Hematopoietic multipotent progenitor cell treated with erythropoietin and hydrocortisone succinate and interleukin-3 and kit ligand, for 4 days (in vitro differentiated cells): ENCODE data around the gene RERE.
"Not testable (repeated sequence)": the region's sequence is repeated elsewhere in the genome, so short reads cannot be mapped to it uniquely, and the experiment has no call there.

ENCODE experiments used
- DNase-seq: peaks from one replicate; pipeline ENCODE4 v3.0.0-alpha.2; 2015

Gene RERE

GRCh38 chr1:8841395-8841794 lies 24.0 kb upstream of the RERE start:
- no peak for DNase-seq

GRCh38 chr1:8839990-8840389 lies 22.6 kb upstream of the RERE start:
- no peak for DNase-seq

- DNase-seq: no peak
Observed at GRCh38 chr1:8835941-8836643, 18.7 kb upstream of the RERE start.

- peak; percentile 39 for DNase-seq
Observed at GRCh38 chr1:8831340-8831739, 13.9 kb upstream of the RERE start.

DNA sequence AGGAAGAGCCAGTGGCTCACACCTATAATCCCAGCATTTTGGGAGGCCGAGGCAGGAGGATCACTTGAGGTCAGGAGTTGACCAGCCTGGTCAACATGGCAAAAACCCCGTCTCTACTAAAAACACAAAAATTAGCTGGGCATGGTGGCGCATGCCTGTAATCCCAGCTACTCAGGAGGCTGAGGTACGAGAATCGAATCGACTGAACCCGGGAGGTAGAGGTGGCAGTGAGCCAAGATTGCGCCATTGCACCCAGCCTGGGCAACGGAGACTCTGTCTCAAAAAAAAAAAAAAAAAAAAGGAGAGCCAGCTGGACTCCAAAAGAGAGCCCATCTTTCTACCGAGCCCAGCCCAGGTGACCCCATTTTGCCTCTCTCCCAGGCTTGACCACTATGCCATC lies 13.3 kb upstream of the RERE start:
- DNase-seq: not testable (repeated sequence)

DNA sequence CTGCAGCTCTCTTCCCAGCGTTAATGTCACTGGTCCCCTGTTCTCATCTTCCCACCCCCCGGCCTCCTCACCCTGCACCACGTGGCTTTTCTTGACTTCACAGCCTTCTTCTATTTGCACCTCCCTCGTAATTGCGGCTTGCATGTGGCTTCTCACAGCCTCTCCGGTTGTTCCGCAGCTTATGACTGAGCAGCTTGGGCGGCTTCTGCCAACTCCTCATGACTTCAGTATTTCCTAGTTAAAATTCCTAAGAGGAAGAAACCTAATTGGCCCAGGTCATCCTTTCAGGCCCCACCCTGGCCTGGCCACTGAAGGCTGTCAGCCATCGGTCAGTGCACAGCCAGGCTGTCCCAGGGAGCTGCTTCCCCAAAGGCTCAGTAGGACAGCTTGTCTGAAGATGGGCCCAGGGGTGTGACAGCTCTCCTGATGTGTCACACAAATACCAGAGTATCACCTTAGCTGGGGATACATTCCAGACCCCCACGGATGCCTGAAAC lies 8.6 kb upstream of the RERE start:
- no peak for DNase-seq

- DNase-seq: no peak
Observed at GRCh38 chr1:8823295-8823664, 5.8 kb upstream of the RERE start.

DNA sequence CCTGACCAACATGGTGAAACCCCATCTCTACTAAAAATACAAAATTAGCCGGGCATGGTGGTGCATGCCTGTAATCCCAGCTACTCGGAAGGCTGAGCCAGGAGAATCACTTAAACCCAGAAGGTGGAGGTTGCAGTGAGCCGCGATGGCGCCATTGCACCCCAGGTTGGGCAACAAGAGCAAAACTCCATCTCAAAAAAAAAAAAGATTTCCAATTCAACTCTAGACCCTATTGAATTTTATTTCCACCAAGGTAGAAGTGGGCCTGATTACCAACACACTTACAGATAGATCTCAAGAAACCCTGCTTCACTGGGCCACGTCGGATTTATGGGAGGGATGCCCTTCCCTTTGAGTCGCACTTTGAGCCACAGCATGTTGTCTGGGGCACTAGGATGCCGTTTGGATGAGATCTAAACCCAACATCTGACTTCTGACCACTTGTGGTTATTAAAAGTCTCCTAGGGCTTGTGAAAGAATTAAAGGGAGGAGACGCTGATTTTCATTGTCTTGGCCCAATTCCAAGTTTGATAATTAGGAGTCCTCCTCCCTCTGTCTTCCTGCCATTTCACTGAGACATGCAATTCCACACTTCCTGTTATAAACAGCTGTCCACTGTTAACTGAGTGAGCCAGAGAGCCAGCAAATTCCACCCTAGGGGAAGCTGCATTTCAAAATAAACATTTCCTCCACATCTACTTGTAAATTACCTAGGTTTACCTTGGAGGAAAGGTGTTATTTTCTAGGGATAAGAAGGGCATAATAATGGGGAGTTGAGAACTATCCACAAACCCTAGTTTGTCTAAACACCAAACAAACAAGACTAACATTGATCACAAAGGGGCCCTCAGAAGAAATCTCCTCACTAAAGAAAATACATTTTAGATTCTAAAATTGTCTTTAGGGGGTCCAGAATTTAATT lies 5.2 kb upstream of the RERE start:
- DNase-seq: peak; percentile 73

- peak; percentile 48 for DNase-seq
Observed at GRCh38 chr1:8821084-8821483, 3.6 kb upstream of the RERE start.

- not testable (repeated sequence) for DNase-seq
Observed at GRCh38 chr1:8818789-8819188, 1.3 kb upstream of the RERE start.

- DNase-seq: peak; percentile 68
Observed at GRCh38 chr1:8818325-8818775, 910 bp upstream of the RERE start.

GRCh38 chr1:8816831-8817411 lies 519 bp downstream of the RERE start:
- peak; percentile 32 for DNase-seq

GRCh38 chr1:8816264-8816663 lies 1.2 kb downstream of the RERE start:
- DNase-seq: peak; percentile 33

DNA sequence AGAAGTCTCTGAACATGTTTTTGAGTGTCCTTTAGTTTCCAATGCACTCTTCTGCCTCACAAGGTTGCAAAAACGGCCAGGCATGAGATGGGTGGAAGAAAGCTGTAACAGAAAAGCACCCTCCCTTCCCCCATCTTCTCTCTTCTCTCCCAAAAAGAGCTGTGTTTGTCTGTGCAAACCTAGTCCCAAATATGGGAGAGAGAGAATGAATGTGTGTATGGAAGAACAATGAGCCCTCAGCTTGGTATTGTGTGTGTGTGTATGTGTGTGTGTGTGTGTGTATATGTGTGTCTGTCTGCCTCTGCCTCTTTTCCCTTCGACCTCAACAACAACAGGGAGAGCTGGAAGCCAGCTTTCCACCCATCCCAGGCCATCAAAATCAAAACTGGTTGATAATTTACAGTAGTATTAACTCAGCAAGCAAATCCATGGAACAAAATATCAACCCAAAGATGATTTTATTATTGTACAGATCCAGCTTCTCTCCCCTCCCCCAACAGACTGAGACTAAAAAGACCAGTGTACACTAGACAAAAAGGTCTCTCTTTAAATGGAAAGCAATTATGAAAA lies 1.8 kb downstream of the RERE start:
- DNase-seq: peak; percentile 40

GRCh38 chr1:8814865-8815264 lies 2.6 kb downstream of the RERE start:
- peak; percentile 57 for DNase-seq

DNA sequence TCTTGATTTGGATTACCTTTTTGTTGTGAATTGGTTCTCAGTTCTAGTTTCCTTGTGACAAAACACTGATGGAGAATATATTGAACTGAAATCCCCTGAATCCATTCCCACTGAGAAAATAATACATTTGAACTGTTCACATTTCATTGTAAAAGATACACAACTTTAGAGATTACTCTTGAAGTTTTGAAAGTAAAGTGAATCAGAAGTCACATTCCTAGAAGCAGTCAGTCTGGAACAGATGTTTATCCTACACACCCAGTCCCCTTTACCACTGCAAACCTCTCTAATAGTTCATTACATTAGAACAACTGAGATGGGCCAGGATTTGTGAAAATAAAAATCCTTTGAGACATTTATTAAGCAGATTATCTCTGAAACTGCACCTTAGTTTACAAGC lies 3.4 kb downstream of the RERE start:
- DNase-seq: no peak

GRCh38 chr1:8813016-8813763 lies 4.2 kb downstream of the RERE start:
- DNase-seq: no peak

- DNase-seq: no peak
Observed at GRCh38 chr1:8812081-8812480, 5.4 kb downstream of the RERE start.

DNA sequence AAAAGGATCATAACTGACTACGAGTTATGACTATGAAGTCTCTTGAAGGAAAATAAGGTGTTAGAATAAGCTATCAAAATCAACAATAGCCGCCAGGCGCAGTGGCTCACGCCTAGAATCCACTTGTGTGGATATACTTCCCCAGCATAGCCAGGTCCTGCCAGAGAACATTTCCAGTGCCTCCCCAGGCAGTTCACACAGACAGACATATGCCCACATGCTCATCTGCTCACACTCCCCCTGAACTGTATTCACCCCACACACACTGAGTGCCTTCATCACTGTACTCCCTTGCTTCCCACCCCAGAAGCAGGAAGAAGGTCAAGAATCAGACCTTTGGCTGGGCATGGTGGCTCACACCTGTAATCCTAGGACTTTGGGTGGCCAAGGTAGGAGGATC lies 6.5 kb downstream of the RERE start:
- DNase-seq: no peak

DNA sequence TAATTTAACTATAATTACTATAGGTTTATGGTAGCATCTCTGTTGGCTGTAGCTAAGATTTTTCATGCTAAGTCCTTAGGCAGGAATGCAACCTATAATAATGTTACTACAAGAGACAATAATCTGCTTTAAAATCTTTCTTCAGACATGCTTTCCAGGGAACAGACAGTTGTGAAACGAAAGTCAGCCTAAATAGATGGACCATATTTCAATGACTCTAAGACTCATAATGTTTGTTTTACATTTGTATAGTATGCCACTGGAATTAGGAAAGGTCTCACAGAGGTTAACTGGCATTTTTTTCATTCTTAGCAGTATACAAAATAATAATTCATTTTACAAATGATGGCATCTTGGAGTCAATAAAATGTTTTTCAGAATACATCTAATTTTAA lies 8.1 kb downstream of the RERE start:
- DNase-seq: no peak

DNA sequence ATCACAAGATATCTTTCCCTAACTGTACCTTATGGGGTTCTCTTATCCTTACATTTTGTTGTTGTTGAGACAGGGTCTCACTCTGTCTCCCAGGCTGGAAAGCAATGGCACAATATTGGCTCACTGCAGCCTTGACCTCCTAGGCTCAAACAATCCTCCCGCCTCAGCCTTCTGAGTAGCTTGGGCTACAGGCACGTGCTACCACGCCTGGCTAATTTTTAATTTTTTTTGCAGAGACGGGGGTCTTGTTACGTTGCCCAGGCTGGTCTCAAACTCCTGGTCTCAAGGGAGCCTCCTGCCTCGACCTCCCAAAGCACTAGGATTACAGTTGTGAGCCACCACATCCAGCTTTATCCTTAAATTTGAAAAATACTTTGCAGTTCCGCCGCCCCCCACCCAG lies 10.4 kb downstream of the RERE start:
- DNase-seq: no peak

- DNase-seq: no peak
Observed at GRCh38 chr1:8800416-8800815, 17.0 kb downstream of the RERE start.

- no peak for DNase-seq
Observed at GRCh38 chr1:8797216-8797615, 20.2 kb downstream of the RERE start.
